K562 (cell line): ENCODE data around the gene CC2D1A. TPM values are rescaled to one million over a fixed set of nuclear protein-coding genes. Genes with fewer than 3 reads are reported as not detected.

Experiments
- ATAC-seq: fragments of 200-7000 bp; cut with Tn5 transposase; 3 replicates; pipeline ENCODE4 v1.9.1; 2020; ENCODE audit warnings: moderate library complexity
- BruUV-seq: library from RNA; stranded (reverse); fragments of 400-500 nt; replicated peaks from 2 replicates; lab custom pipeline; 2021; lab: Mats Ljungman, UMichigan
- CTCF ChIA-PET: fragments of 300-600 bp; formaldehyde crosslinking; extraction: SDS; loops from one replicate; lab custom pipeline; 2021; ENCODE audit warnings: low intra/inter-chr PET ratio; lab: Yijun Ruan, JAX
- POLR2A ChIA-PET: fragments of 300-600, 350-650 bp; sonication (Branson Sonifier 250); formaldehyde crosslinking; extraction: SDS; loops from one replicate; lab custom pipeline; 2021; ENCODE audit warnings: antibody characterized with exemption, inconsistent platforms; lab: Yijun Ruan, JAX
- DNase-seq, 4 experiments: peaks; one replicate each; pipeline versions ENCODE4 v3.0.0 to v3.0.0-alpha.2; 2011 to 2018; ENCODE audit warnings: low spot score in 3 of 4, mixed read lengths in 3 of 4; ENCODE audit errors: extremely low read depth in 1 of 4
- FAIRE-seq: peaks from 2 replicates; lab custom pipeline; 2011; peaks lifted over from hg19 to GRCh38; lab: Jason Lieb, UNC
- H2AFZ ChIP-seq: 2 replicates; pipeline ENCODE4 v1.6.0; 2011; ENCODE audit warnings: low read depth, low read length, control low read depth, inconsistent platforms
- H3K27ac ChIP-seq: fragments of 200-600 bp; 3 replicates; pipeline ENCODE4 v1.8.0; 2011; ENCODE audit warnings: low read depth, mild to moderate bottlenecking, control low read depth, inconsistent platforms, low read length, moderate library complexity, mixed read lengths; ENCODE audit errors: extremely low read depth
- H3K27me3 ChIP-seq, 2 experiments: fragments of 300-600 bp in 1 of 2; 2 replicates in 1 of 2; 3 replicates in 1 of 2; pipeline versions ENCODE4 v1.6.0 to v1.8.0; 2011; ENCODE audit warnings: inconsistent platforms in 2 of 2, low read length in 2 of 2, mild to moderate bottlenecking in 1 of 2, mixed read lengths in 1 of 2, moderate library complexity in 1 of 2; ENCODE audit not compliant: control insufficient read depth in 2 of 2, insufficient read depth in 2 of 2
- H3K36me3 ChIP-seq: fragments of 300-600 bp; 3 replicates; pipeline ENCODE4 v1.8.0; 2011; ENCODE audit warnings: mild to moderate bottlenecking, low read length, inconsistent platforms; ENCODE audit not compliant: control insufficient read depth, insufficient read depth
- H3K4me1 ChIP-seq, 2 experiments: fragments of 200-600 bp in 1 of 2; replicated peaks in 1 of 2; 2 replicates in 1 of 2; 3 replicates in 1 of 2; pipeline versions ENCODE4 v1.5.1 to v1.8.0; 2011; ENCODE audit warnings: inconsistent platforms in 2 of 2, low read length in 2 of 2, mild to moderate bottlenecking in 1 of 2, mixed read lengths in 1 of 2, moderate library complexity in 1 of 2; ENCODE audit not compliant: control insufficient read depth in 2 of 2, insufficient read depth in 2 of 2
- H3K4me2 ChIP-seq: 2 replicates; pipeline ENCODE4 v1.6.1; 2011; ENCODE audit warnings: low read length, control low read depth, inconsistent platforms, mixed read lengths; ENCODE audit not compliant: insufficient read depth
- H3K4me3 ChIP-seq: fragments of 200-600 bp; sonication (generic), shearing (Covaris generic); 2 replicates; pipeline ENCODE4 v1.5.1; 2016; ENCODE audit warnings: control low read depth, inconsistent platforms
- H3K79me2 ChIP-seq: fragments of 200-600 bp; 3 replicates; pipeline ENCODE4 v1.8.0; 2011; ENCODE audit warnings: low read length, inconsistent platforms; ENCODE audit not compliant: control insufficient read depth, insufficient read depth
- H3K9ac ChIP-seq, 2 experiments: 2 replicates each; pipeline versions ENCODE4 v1.6.0 to v1.6.1; 2011; ENCODE audit warnings: low read depth in 2 of 2, low read length in 2 of 2, control low read depth in 1 of 2, inconsistent platforms in 1 of 2, mild to moderate bottlenecking in 1 of 2, mixed read lengths in 1 of 2; ENCODE audit not compliant: insufficient read depth in 1 of 2
- H3K9me1 ChIP-seq: one replicate; pipeline ENCODE4 v1.6.0; 2011; ENCODE audit warnings: inconsistent platforms, mild to moderate bottlenecking, low read length, moderate library complexity; ENCODE audit not compliant: control insufficient read depth, insufficient read depth
- H3K9me3 ChIP-seq: replicated peaks from 2 replicates; pipeline ENCODE4 v1.5.1; 2011; ENCODE audit warnings: low read depth, low read length, inconsistent platforms; ENCODE audit not compliant: control insufficient read depth, insufficient read depth
- H4K20me1 ChIP-seq: replicated peaks from 2 replicates; pipeline ENCODE4 v1.6.1; 2011; ENCODE audit warnings: low read length, inconsistent platforms, mixed read lengths; ENCODE audit not compliant: control insufficient read depth, insufficient read depth
- ADNP ChIP-seq: fragments of 200-800 bp; sonication (Bioruptor generic); IDR thresholded peaks from 2 replicates; pipeline ENCODE4 v1.6.1; 2016; ENCODE audit warnings: missing genetic modification characterization, missing compliant biosample characterization
- BCOR ChIP-seq: fragments of 450-650 bp; IDR thresholded peaks from 2 replicates; pipeline ENCODE4 v1.6.1; 2016
- CBX1 ChIP-seq: sonication (generic); IDR thresholded peaks from 2 replicates; pipeline ENCODE4 v1.6.1; 2016; ENCODE audit warnings: antibody characterized with exemption, low read depth, mild to moderate bottlenecking
- CCAR2 ChIP-seq: fragments of 200-400 bp; formaldehyde crosslinking; IDR thresholded peaks from 2 replicates; pipeline ENCODE4 v1.6.1; 2017; ENCODE audit warnings: mild to moderate bottlenecking, low read depth, low read length
- CHD4 ChIP-seq: fragments of 200-600 bp; sonication (generic); IDR thresholded peaks from 3 replicates; pipeline ENCODE4 v1.6.1; 2012; ENCODE audit warnings: low read depth, mild to moderate bottlenecking, mixed read lengths, low read length, inconsistent platforms; ENCODE audit not compliant: insufficient read depth, insufficient replicate concordance, poor library complexity, severe bottlenecking
- CLOCK ChIP-seq: fragments of 250-450 bp; sonication (Bioruptor Pico); IDR thresholded peaks from 2 replicates; pipeline ENCODE4 v1.4.0; 2020; ENCODE audit warnings: mild to moderate bottlenecking, moderate library complexity, borderline replicate concordance
- HDAC2 ChIP-seq: fragments of 450-650 bp; IDR thresholded peaks from 2 replicates; pipeline ENCODE4 v1.6.1; 2016; ENCODE audit warnings: mild to moderate bottlenecking
- KDM1A ChIP-seq, 2 experiments: fragments of 450-650 bp; IDR thresholded peaks; 2 replicates each; pipeline ENCODE4 v1.6.1; 2016; ENCODE audit warnings: mild to moderate bottlenecking in 2 of 2
- PHB ChIP-seq: fragments of 250-450 bp; sonication (Bioruptor Pico); IDR thresholded peaks from 2 replicates; pipeline ENCODE4 v1.5.0; 2021
- PREB ChIP-seq: sonication (generic); formaldehyde crosslinking; IDR thresholded peaks from 2 replicates; pipeline ENCODE4 v1.8.1; 2023; ENCODE audit warnings: mild to moderate bottlenecking, missing genetic modification reagents
- PTBP1 ChIP-seq: fragments of 200-400 bp; formaldehyde crosslinking; IDR thresholded peaks from 2 replicates; pipeline ENCODE4 v1.6.1; 2017; ENCODE audit warnings: low read depth, low read length
- RBM25 ChIP-seq: fragments of 200-400 bp; formaldehyde crosslinking; IDR thresholded peaks from 2 replicates; pipeline ENCODE4 v1.6.1; 2018; ENCODE audit warnings: low read length, low read depth, moderate library complexity; ENCODE audit not compliant: severe bottlenecking
- RNF2 ChIP-seq: sonication (generic); IDR thresholded peaks from 2 replicates; pipeline ENCODE4 v1.6.1; 2016
- SIX5 ChIP-seq, 2 experiments: IDR thresholded peaks; 2 replicates each; pipeline ENCODE4 v1.6.1; 2011; ENCODE audit warnings: low read length in 2 of 2, borderline replicate concordance in 1 of 2, low read depth in 1 of 2, mild to moderate bottlenecking in 1 of 2, moderate library complexity in 1 of 2; ENCODE audit not compliant: insufficient read depth in 1 of 2
- SMARCA5 ChIP-seq: fragments of 450-650 bp; IDR thresholded peaks from 2 replicates; pipeline ENCODE4 v1.6.1; 2016
- SRSF1 ChIP-seq: fragments of 200-400 bp; formaldehyde crosslinking; IDR thresholded peaks from 2 replicates; pipeline ENCODE4 v1.6.1; 2017; ENCODE audit warnings: mild to moderate bottlenecking, low read depth, low read length, moderate library complexity
- ZFP36 ChIP-seq: fragments of 150-350 bp; IDR thresholded peaks from 2 replicates; pipeline ENCODE4 v1.6.1; 2018; ENCODE audit warnings: low read length, low read depth; ENCODE audit not compliant: partially characterized antibody
- WGBS: fragments of 100-300 bp; shearing (Covaris generic); methylation state at CpG from one replicate; pipeline ENCODE4 v1.1.6; 2016; ENCODE audit warnings: low coverage, mixed read lengths; ENCODE audit not compliant: insufficient coverage; ENCODE audit errors: missing lambda C conversion rate; 5-methylcytosine and 5-hydroxymethylcytosine counted together
- in situ Hi-C: fragments of 300-500 bp; cut with MboI; formaldehyde crosslinking; loops from 4 replicates; pipeline ENCODE4 v1.15.0; 2018; ENCODE audit warnings: inconsistent platforms, mixed read lengths
- intact Hi-C: fragments of 100-400 bp; cut with micrococcal nuclease; formaldehyde crosslinking; loops from 2 replicates; pipeline ENCODE4 v1.14.2; 2022
- polyA plus RNA-seq, 8 experiments: library from polyadenylated mRNA; depleted of rRNA in 4 of 8; stranded (reverse) in 5 of 8; unstranded in 3 of 8; fragments of >200 nt; fragmentation: Nextera tagmentation in 2 of 8; fragmentation: Illumina TruSeq in 1 of 8; extraction: Ambion mirVana in 2 of 8; extraction: Trizol in 1 of 8; gene quantifications; 2 replicates each; pipeline versions ENCODE4 v1.2.1 to v1.2.3, GENCODE V29; 2011 to 2014; ENCODE audit warnings: inconsistent platforms in 1 of 8, missing spikeins in 1 of 8
- total RNA-seq, 7 experiments: library from RNA; depleted of rRNA in 6 of 7; stranded (reverse); fragments of >200 nt in 6 of 7; fragmentation: Illumina TruSeq in 2 of 7; extraction: Trizol in 2 of 7; gene quantifications; 2 replicates each; pipeline versions ENCODE4 v1.2.1 to v1.2.3, GENCODE V29; 2011 to 2021; ENCODE audit warnings: low replicate concordance in 1 of 7

CC2D1A gene
- total and polyA plus RNA-seq, 9 of the 15 experiments (the other 6 are each of a cell fraction or from before 2014, with no cell fraction given), result 0.32 to 31.0 (median 12.9) TPM

GRCh38 chr19:13972368-13973155, 66.6 kb downstream of the CC2D1A start:
- H3K79me2 ChIP-seq, result no peaks in the 10 kb centered on the region
- WGBS, result 92% methylated on average over 24 of the region's 37 CpGs
- H4K20me1 ChIP-seq, result no peaks in the 10 kb centered on the region
- no peak overlapping the region for H2AFZ ChIP-seq
- no peak overlapping the region for H3K9ac ChIP-seq
- CTCF ChIA-PET, result no interaction called here
- no peak for ATAC-seq
- no peak overlapping the region for H3K4me2 ChIP-seq
- TF ChIP-seq ADNP (tag), result peak; percentile 71
- TF ChIP-seq CLOCK (CRISPR knock-in tag), result no peak
- TF ChIP-seq BCOR, result peak; percentile 97
- peak; percentile 65 for TF ChIP-seq RBM25
- 0 out of 2 replicates have a peak, but pooled peaks have one; percentile 24 for TF ChIP-seq CBX1
- TF ChIP-seq PTBP1, result 0 out of 2 replicates have a peak, but pooled peaks have one; percentile 47
- peak; percentile 63; the same call in 1 of the 2 replicates for TF ChIP-seq SMARCA5
- peak; percentile 53 for TF ChIP-seq CHD4
- TF ChIP-seq SIX5 (IDR thresholded peaks at IDR 0.05; ENCODE audit: borderline replicate concordance in 1 of 2, insufficient read depth in 1 of 2, low read depth in 1 of 2, low read length in 2 of 2), result no peak
- no peak for TF ChIP-seq PHB (CRISPR knock-in tag)
- TF ChIP-seq ZFP36, result peak; percentile 85
- no peak for TF ChIP-seq RNF2
- no peak for TF ChIP-seq SRSF1
- peak; percentile 73 to 82 for TF ChIP-seq KDM1A (IDR thresholded peaks at IDR 0.05)
- TF ChIP-seq PREB (CRISPR knock-in tag), result no peak
- TF ChIP-seq HDAC2, result peak; percentile 68
- TF ChIP-seq CCAR2, result no peak
- TF ChIP-seq, all 486 proteins: peak for 10
- in situ Hi-C loops (no loop called here), intact Hi-C loops (no loop called here)
- no peaks in the 10 kb centered on the region for H3K9me1 ChIP-seq
- H3K27ac ChIP-seq, result no peak overlapping the region
- no TSS peak for BruUV-seq
- DNase-seq (no peak), FAIRE-seq (no peak)
- H3K4me1 ChIP-seq, result peaks cover 0 to 6% of the 10 kb centered on the region in 2 experiments; a peak in 2 of 5 replicates
- POLR2A ChIA-PET, result no interaction called here
- peaks cover 60% of the 10 kb centered on the region for H3K36me3 ChIP-seq
- H3K4me3 ChIP-seq, result no peak overlapping the region
- H3K27me3 ChIP-seq, result no peaks in the 10 kb centered on the region
- no peaks in the 10 kb centered on the region for H3K9me3 ChIP-seq
